Prostate gland (tissue), 2 donors: ENCODE results near the gene SGSM2.

ENCODE experiments used
- POLR2A ChIP-seq: fragments of 450-650 bp; IDR thresholded peaks from one replicate; pipeline ENCODE4 v1.6.1; 2016; ENCODE audit warnings: antibody characterized with exemption, mild to moderate bottlenecking
- TF ChIP-seq, protein P1 (sequence below), 4 experiments: fragments of 200-600 bp in 2 of 4; fragments of 450-650 bp in 2 of 4; sonication (generic) in 2 of 4; IDR thresholded peaks; 1 replicate in 3 of 4; 2 replicates in 1 of 4; pipeline ENCODE4 v1.5.1; 2016 to 2019; ENCODE audit warnings: antibody characterized with exemption in 4 of 4, mild to moderate bottlenecking in 2 of 4, moderate library complexity in 2 of 4

DNA sequence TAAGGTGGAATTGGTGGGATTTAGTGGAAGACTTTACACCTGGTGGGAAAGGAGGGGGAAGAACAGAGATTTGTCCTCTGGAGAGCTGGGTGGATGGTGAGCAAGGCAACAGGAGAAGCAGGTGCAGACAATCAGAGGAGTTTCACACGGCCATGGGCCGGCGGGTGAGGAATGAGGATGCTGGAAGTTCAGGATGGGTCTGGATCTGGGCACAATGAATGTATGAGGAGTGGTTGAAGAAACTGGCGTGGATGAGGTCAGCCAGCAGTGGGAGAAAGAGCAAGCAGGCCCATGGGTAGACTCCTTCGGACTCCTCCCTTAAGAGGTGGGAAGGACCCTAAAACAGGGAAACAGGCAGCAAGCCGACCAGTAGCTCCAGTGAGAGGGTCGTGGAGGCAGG is 73.7 kb downstream of the SGSM2 start:
- TF ChIP-seq, protein P1, sequence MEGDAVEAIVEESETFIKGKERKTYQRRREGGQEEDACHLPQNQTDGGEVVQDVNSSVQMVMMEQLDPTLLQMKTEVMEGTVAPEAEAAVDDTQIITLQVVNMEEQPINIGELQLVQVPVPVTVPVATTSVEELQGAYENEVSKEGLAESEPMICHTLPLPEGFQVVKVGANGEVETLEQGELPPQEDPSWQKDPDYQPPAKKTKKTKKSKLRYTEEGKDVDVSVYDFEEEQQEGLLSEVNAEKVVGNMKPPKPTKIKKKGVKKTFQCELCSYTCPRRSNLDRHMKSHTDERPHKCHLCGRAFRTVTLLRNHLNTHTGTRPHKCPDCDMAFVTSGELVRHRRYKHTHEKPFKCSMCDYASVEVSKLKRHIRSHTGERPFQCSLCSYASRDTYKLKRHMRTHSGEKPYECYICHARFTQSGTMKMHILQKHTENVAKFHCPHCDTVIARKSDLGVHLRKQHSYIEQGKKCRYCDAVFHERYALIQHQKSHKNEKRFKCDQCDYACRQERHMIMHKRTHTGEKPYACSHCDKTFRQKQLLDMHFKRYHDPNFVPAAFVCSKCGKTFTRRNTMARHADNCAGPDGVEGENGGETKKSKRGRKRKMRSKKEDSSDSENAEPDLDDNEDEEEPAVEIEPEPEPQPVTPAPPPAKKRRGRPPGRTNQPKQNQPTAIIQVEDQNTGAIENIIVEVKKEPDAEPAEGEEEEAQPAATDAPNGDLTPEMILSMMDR (IDR thresholded peaks at IDR 0.05) = no peak
- no peak for TF ChIP-seq POLR2A
